ENCODE data around the gene SAP30BP. TPM values are rescaled to one million over a fixed set of nuclear protein-coding genes. Genes with fewer than 3 reads are reported as not detected.
A peak's percentile ranks its signal among the peaks of the same experiment; 100 is the strongest.

Gene SAP30BP
- total RNA-seq, 2 experiments from 2014 or later: 93.4 to 101 TPM

GRCh38 chr17:75698659-75699058 lies 31.5 kb downstream of the SAP30BP start:
- no peak for DNase-seq
- no peak overlapping the region for H3K27ac Mint-ChIP-seq
- no peak overlapping the region for H3K4me3 Mint-ChIP-seq
- H3K9me3 Mint-ChIP-seq: no peaks in the 10 kb centered on the region
- no peaks in the 10 kb centered on the region for H3K27me3 Mint-ChIP-seq
- H3K36me3 Mint-ChIP-seq: peaks cover 3% of the 10 kb centered on the region
- H3K4me1 Mint-ChIP-seq: peaks cover 5% of the 10 kb centered on the region

DNA sequence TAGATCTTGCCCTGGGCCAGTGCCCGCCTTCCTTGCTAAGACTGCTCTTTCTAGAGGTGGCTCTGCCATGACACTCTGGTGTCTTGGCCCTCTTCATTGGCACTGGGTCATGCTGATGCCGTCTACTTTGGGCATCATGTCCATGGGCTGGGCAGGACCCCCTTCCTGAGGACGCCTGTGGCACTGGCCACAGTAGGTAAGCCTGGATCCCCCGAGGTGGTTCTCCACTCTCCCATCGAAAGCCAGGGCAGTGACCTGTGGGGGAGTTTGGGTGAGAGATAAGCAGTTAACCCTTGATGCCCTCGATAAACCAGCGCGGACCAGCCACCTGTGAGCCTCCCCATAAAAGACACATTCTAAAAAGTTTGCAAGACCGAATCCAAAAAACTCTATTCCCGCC lies 34.1 kb downstream of the SAP30BP start:
- Mint-ChIP-seq H3K36me3 (peaks cover 9% of the 10 kb centered on the region), H3K9me3 (no peaks in the 10 kb centered on the region), H3K4me3 (no peak overlapping the region), H3K4me1 (peaks cover 2% of the 10 kb centered on the region), H3K27ac (no peak overlapping the region), H3K27me3 (no peaks in the 10 kb centered on the region)
- no peak for DNase-seq

- H3K4me3 Mint-ChIP-seq: no peak overlapping the region
- no peaks in the 10 kb centered on the region for H3K27me3 Mint-ChIP-seq
- no peak for DNase-seq
- H3K36me3 Mint-ChIP-seq: peaks cover 12% of the 10 kb centered on the region
- H3K27ac Mint-ChIP-seq: no peak overlapping the region
- H3K9me3 Mint-ChIP-seq: no peaks in the 10 kb centered on the region
- H3K4me1 Mint-ChIP-seq: no peaks in the 10 kb centered on the region
Measured at GRCh38 chr17:75703191-75703590, 36.1 kb downstream of the SAP30BP start.

DNA sequence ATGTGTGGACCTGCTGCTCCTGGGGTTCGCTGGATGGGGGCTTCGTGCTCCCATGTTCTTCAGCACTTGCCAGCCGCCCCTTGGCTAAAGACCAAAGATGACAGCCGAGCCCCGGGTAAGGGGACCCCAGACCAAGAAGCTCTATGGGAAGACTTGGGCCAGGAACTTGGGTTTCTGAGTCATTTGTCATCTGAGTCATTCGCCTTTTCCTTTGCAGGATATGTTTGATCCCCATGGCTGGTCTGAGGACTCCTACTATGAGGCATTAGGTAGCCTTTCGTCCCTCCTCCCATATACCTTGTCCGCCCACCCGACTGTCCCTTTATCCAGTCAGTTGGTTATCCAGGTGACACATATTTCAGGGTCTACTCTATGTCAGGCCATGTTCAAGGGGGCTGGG lies 36.5 kb downstream of the SAP30BP start:
- Mint-ChIP-seq H3K4me1 (no peaks in the 10 kb centered on the region), H3K27ac (no peak overlapping the region), H3K36me3 (peaks cover 12% of the 10 kb centered on the region), H3K9me3 (no peaks in the 10 kb centered on the region), H3K27me3 (no peaks in the 10 kb centered on the region), H3K4me3 (no peak overlapping the region)
- DNase-seq: no peak

- DNase-seq: no peak
- Mint-ChIP-seq H3K4me1 (no peaks in the 10 kb centered on the region), H3K36me3 (peaks cover 9% of the 10 kb centered on the region), H3K9me3 (no peaks in the 10 kb centered on the region), H3K27me3 (no peaks in the 10 kb centered on the region), H3K4me3 (no peak overlapping the region), H3K27ac (no peak overlapping the region)
Measured at GRCh38 chr17:75704963-75705875, 38.1 kb downstream of the SAP30BP start.

- Mint-ChIP-seq H3K4me1 (no peaks in the 10 kb centered on the region), H3K4me3 (no peak overlapping the region), H3K27ac (no peak overlapping the region), H3K36me3 (peaks cover 9% of the 10 kb centered on the region), H3K9me3 (no peaks in the 10 kb centered on the region), H3K27me3 (no peaks in the 10 kb centered on the region)
- no peak for DNase-seq
Measured at GRCh38 chr17:75706042-75706728, 39.0 kb downstream of the SAP30BP start.

DNA sequence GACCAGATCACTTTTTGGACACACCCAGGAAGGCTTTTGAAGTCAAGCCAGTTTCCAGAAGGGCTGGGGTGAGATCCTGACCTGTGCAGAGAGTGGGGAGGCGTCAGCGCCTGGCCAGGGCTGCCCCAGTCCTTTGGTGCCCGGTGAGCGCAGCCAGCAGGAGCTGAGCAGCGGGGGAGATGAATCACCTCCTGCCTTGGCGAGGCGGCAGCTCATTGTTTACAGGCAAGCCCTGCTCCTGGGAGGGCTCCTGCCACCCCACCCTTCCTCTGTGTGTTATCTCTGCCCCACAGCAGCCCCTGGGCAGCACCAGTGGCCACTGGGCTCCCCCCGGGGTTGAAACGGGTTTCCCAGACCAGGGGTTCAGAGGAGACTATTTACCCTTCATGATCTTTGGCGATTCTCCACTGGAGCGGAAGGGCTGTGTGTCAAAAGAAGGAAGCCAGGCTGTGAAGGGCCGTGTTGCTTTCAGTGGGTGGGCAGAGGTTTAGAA lies 40.0 kb downstream of the SAP30BP start:
- no peak for DNase-seq
- no peaks in the 10 kb centered on the region for H3K9me3 Mint-ChIP-seq
- no peak overlapping the region for H3K4me3 Mint-ChIP-seq
- peaks cover 9% of the 10 kb centered on the region for H3K36me3 Mint-ChIP-seq
- H3K4me1 Mint-ChIP-seq: no peaks in the 10 kb centered on the region
- H3K27me3 Mint-ChIP-seq: no peaks in the 10 kb centered on the region
- H3K27ac Mint-ChIP-seq: peak overlapping the region; percentile 38

DNA sequence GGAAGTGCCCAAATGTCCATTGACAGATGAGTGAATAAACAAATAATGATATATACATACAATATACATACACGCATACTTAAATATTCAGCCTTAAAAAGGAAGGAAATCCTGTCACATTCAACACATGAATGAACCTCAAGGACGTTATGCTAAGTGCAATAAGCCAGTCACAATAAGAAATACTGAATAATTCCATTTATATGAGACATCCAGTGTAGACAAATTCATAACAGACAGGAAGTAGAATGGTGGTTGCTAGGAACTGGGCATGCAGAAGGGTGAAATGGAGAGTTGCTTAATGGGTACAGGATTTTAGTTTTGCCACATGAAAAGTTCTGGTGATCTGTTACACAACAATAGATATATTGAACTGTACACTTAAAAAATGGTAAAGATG lies 45.3 kb downstream of the SAP30BP start:
- Mint-ChIP-seq H3K36me3 (peaks cover 3% of the 10 kb centered on the region), H3K4me1 (no peaks in the 10 kb centered on the region), H3K9me3 (no peaks in the 10 kb centered on the region), H3K27me3 (peaks cover 5% of the 10 kb centered on the region), H3K27ac (no peak overlapping the region), H3K4me3 (no peak overlapping the region)
- no peak for DNase-seq

GRCh38 chr17:75719732-75720131 lies 52.6 kb downstream of the SAP30BP start:
- Mint-ChIP-seq H3K4me1 (peaks cover 2% of the 10 kb centered on the region), H3K4me3 (no peak overlapping the region), H3K27me3 (peaks cover 17% of the 10 kb centered on the region), H3K27ac (no peak overlapping the region), H3K9me3 (no peaks in the 10 kb centered on the region), H3K36me3 (no peaks in the 10 kb centered on the region)
- no peak for DNase-seq

DNA sequence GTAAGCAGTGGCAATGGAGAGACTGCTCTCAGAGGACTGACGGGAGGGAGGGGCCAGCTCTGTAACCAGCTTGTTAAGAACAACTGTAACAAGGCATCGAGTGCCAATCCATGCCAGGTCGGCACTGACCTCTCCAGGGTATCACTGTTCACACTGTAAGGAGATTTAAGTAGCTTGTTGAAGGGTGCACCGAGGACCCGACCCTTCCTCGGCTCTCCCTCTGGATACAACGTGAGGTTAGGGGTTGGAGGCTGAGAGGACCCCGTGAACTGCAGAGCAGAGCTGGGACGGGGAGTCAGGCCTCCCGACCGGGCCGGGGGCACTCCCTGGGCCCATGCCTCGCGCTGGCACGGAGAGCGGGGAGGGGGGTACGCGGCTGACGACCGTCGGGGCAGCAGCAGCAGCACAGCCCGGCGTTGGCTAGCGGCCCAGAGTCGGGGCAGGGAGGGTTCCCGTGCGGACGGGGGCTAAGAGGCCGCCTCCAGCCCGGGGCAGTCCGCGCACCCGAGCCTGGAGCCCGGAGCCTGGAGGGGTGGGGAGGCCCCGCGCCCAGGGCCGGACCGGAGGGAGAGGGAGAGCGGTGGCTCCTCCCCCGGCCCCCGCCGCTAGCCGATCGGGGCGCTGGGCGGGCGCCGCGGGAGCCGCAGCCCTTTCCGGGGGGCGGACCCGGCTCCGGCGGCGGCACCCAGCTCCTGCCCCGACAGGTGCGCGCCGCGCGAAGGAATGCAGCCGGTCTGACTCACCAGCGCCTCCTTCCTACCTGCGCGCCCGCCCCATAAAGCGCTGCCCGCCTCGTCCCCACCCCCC lies 53.7 kb downstream of the SAP30BP start, which contains the start of gene ITGB4:
Gene ITGB4, plus strand, starts transcription at position 804 of the 807 bp plus-strand sequence. CDS start 3,245 bp downstream, outside the sequence.
- no peak within 1 kb of the TSS for H3K27ac Mint-ChIP-seq

DNA sequence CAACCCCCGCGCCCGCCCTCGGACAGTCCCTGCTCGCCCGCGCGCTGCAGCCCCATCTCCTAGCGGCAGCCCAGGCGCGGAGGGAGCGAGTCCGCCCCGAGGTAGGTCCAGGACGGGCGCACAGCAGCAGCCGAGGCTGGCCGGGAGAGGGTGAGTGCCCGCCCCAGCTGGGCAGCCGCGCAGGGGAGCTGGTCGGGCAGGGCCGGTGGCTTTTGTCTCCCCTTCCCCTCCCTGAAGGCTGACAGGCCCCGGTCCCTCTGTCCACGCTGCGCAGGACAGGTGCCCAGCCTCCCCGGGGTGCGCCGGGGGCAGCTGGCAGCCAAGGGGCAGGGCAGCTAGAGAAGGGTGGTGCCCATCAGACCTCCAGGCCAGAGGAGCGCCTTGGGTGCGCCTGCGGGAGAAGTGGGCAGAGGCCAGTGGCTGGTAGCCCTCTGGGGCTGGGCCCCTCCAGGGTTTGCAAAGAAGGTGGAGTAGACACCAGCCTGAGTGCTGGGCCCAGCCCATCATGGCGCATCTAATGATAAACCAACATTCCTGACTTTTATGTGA lies 54.4 kb downstream of the SAP30BP start:
- Mint-ChIP-seq H3K9me3 (no peaks in the 10 kb centered on the region), H3K4me1 (peaks cover 2% of the 10 kb centered on the region), H3K36me3 (no peaks in the 10 kb centered on the region), H3K4me3 (no peak overlapping the region), H3K27ac (no peak overlapping the region), H3K27me3 (peaks cover 17% of the 10 kb centered on the region)
- no peak for DNase-seq

More for the DNA sequence above, 53.7 kb downstream of the SAP30BP start, which contains the start of gene ITGB4:
- DNase-seq: peak; percentile 70
- Mint-ChIP-seq H3K4me3 (peak within 1 kb of the TSS; percentile 65), H3K36me3 (no peaks in the 10 kb centered on the region), H3K4me1 (peaks cover 2% of the 10 kb centered on the region), H3K9me3 (no peaks in the 10 kb centered on the region), H3K27me3 (peaks cover 17% of the 10 kb centered on the region)

DNA sequence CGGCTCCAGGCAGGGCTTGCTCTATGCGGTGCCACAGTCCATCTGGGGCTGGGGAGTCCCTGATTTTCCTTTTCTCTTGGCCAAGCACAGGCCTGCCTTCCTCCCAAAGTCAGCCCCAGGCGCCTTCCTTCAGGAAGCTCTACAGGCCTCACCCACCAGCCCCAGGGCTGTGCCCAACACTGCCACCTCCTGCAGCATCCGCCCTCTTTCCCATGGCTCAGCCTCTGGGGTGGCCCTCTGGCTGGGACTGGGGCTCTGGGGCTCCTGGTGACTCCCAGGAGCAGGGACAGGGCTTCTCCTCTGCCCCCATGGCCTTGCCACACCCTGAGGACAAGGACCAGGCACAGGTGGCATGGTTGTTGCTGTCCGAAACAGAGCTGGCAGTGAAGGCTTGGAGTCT lies 54.9 kb downstream of the SAP30BP start:
- H3K9me3 Mint-ChIP-seq: no peaks in the 10 kb centered on the region
- peaks cover 13% of the 10 kb centered on the region for H3K27me3 Mint-ChIP-seq
- no peak overlapping the region for H3K27ac Mint-ChIP-seq
- H3K4me3 Mint-ChIP-seq: no peak overlapping the region
- H3K36me3 Mint-ChIP-seq: no peaks in the 10 kb centered on the region
- no peak for DNase-seq
- H3K4me1 Mint-ChIP-seq: peaks cover 2% of the 10 kb centered on the region

DNA sequence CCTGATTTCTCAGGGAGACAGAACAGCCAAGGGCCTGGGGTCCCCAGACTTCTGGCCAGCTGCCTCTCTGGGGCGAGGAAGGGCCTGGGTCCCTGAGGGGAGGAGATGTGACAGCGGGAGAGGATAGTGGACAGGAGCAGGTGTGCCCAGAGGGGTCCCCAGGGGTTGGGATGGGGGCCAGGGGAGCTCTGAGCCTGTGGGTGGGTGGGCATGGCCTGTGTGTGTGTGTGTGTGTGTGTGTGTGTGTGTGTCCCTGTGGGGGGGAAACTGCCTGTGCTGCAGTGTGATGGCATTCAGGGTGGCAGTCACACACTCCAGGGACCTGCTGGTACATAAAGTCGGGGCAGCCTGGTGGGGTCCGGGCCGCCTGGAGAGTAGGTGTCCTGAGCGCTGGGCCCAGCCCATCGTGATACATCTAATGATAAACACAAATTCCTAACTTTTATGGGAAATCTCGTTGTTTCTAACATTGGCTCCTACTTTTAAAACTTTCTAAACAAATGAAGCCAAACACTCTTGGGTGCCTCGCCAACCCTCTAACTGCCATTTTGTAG lies 55.5 kb downstream of the SAP30BP start:
- peaks cover 2% of the 10 kb centered on the region for H3K4me1 Mint-ChIP-seq
- H3K36me3 Mint-ChIP-seq: no peaks in the 10 kb centered on the region
- no peak for DNase-seq
- H3K27me3 Mint-ChIP-seq: peaks cover 13% of the 10 kb centered on the region
- no peak overlapping the region for H3K27ac Mint-ChIP-seq
- no peaks in the 10 kb centered on the region for H3K9me3 Mint-ChIP-seq
- no peak overlapping the region for H3K4me3 Mint-ChIP-seq

- no peak for DNase-seq
- Mint-ChIP-seq H3K36me3 (no peaks in the 10 kb centered on the region), H3K27ac (no peak overlapping the region), H3K4me3 (no peak overlapping the region), H3K4me1 (peaks cover 2% of the 10 kb centered on the region), H3K27me3 (peaks cover 13% of the 10 kb centered on the region), H3K9me3 (no peaks in the 10 kb centered on the region)
Measured at GRCh38 chr17:75723171-75723930, 56.2 kb downstream of the SAP30BP start.
